ENCODE results near the gene FAM193B.

- TF ChIP-seq, protein P1, sequence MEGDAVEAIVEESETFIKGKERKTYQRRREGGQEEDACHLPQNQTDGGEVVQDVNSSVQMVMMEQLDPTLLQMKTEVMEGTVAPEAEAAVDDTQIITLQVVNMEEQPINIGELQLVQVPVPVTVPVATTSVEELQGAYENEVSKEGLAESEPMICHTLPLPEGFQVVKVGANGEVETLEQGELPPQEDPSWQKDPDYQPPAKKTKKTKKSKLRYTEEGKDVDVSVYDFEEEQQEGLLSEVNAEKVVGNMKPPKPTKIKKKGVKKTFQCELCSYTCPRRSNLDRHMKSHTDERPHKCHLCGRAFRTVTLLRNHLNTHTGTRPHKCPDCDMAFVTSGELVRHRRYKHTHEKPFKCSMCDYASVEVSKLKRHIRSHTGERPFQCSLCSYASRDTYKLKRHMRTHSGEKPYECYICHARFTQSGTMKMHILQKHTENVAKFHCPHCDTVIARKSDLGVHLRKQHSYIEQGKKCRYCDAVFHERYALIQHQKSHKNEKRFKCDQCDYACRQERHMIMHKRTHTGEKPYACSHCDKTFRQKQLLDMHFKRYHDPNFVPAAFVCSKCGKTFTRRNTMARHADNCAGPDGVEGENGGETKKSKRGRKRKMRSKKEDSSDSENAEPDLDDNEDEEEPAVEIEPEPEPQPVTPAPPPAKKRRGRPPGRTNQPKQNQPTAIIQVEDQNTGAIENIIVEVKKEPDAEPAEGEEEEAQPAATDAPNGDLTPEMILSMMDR (IDR thresholded peaks at IDR 0.05): no peak
- no peak for TF ChIP-seq EZH2phosphoT487 (IDR thresholded peaks at IDR 0.05; ENCODE audit: borderline replicate concordance, low read depth)
- no peak for TF ChIP-seq TAF1 (IDR thresholded peaks at IDR 0.05; ENCODE audit: borderline replicate concordance, low read depth, low read length)
- TF ChIP-seq RFX5 (IDR thresholded peaks at IDR 0.05; ENCODE audit: low read length): no peak
- no peak for TF ChIP-seq CHD2 (IDR thresholded peaks at IDR 0.05; ENCODE audit: low read length, partially characterized antibody)
Measured at GRCh38 chr5:177483042-177483441, 71.3 kb downstream of the FAM193B start.
